NCI-H748 (cell line): ENCODE measurements around the gene SERINC5.
A peak's percentile ranks its signal among the peaks of the same experiment; 100 is the strongest.
"Not testable (repeated sequence)": the region's sequence is repeated elsewhere in the genome, so short reads cannot be mapped to it uniquely, and the experiment has no call there.

Experiments used
- DNase-seq: peaks from one replicate; lab custom pipeline; 2025; ENCODE audit not compliant: unreplicated experiment; lab: John Stamatoyannopoulos, UW

The SERINC5 gene

DNA sequence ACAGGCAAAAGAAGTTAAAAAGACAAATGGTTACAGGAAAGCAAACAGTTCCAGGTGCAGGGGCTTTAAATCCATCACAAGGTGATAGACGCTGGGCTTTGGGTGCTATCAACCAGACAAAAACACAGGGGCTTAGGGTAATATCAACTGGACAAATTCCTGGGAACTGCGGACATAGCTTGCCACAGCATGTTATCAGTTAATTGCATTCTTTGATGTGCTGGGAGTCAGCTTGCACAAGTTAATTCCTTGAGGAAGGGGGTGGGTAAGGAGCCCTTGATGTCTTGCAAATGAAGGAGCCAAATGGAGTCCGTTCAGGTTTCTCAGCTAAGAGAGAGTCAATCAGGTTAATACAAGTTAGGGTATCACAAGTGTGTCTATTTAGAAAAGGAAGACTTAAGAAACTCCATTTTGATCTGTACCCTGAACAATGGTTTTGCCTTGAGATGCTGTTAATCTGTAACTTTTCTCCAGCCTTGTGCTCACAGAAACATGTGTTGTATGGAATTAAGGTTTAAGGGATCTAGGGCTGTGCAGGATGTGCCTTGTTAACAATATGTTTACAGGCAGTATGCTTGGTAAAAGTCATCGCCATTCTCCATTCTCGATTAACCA, 144.4 kb downstream of the SERINC5 start:
- DNase-seq, result not testable (repeated sequence)

DNA sequence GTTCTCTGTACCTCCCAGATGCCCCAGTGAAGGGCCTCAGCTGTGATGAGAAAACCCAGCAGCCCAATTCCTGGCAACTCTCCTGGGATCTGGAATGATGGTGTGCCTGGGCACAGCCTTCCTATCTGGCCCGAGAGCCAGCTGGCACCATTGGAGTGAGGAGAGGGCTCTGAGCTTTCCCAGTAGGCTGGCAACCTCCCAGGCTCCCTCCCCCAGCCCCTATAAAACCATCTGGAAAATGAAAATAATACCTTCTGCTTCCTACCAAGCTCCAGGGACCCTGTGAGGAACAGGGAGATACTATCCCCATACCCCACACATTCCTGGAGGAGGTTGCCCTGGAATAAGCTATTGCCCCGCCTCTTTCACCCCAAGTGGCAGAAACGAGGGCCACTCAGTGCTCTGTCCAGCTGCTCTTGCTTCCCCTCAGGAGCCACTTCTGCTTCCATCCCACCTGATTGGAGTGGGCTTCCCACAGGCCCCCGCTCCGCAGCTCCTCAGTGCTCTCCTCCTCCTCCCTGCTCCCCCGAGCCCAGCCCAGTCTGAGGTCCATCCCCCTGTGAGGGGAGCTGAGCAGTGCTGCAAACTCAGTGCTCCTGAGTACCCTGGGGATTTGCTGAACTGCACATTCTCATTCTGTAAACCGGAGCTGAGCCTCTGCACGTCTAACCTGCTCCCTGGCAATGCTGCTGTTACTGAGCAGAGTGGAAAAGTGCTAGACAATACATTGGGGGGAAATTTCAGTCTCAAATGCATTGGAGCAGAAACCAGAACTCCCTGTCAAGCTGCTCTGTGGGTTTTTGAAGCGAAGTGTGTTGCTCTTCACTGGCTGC, 146.0 kb downstream of the SERINC5 start:
- no peak for DNase-seq

DNA sequence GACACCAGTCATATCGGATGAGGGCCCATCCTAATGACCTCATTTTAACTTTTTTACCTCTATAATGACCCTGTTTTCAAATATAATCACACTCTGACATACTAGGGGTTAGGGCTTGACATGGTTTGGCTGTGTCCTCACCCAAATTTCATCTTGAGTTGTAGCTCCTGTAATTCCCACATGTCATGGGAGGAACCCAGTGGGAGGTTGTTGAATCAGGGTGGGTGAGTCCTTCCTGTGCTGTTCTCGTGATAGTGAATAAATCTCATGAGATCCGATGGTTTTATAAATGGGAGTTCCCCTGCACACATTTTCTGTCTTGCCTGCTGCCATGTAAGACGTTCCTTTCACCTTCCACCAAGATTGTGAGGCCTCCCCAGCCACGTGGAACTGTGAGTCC, 148.9 kb downstream of the SERINC5 start:
- DNase-seq, result no peak

DNA sequence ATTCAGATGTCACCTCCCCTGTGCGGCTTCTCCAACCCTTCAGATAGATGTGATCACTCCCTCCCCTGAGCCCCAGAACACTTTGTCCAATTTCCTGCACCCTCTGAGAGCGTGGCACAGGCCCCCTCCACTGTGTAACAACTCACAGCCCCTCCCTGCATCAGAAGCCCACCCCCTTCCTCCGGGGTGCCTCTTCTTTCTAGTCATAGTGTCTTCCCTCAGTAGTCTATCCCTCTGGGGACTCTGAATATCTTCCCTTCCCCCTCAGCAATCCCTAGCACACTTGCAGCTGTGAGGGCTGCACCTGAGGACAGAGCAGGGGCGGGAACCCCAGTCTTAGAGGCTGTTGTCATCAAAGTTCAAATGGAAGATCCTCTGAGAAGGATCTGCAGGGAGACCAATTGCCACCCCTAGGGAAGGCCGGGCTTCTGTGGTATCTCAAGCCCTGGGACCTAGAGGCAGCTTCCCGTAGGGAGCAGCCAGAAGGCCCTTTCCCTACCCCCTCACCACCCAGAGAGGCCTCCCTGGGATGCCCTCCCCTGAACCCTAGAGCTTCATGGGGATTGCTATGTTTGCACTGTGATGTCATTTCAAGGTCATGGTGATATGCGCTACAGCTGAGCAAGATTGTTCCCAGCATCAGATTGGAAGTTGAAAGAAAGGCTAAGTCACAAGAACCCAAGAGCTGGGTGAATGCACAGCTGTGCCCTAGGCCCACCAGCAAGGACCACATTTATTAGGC, 150.0 kb downstream of the SERINC5 start:
- DNase-seq, result no peak

DNA sequence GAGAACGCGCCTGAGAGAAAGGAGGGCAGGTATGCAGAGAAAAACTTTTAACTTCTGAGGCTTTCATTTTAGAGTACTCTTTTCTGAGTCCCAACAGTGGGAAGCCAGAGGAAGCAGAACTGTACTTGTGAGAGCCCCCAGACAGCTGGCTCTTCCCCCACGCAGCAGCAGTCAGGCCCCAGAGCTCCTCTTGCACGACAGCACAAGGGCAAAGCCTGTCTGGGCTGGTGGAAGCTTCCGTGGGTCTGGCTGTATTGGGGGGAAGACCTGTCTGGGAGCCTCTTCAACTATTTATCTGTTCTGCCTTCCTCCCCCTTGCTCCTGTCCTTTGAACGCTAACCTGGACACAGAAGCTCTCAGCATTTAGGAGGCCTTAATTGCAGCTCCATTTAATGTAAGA, 152.5 kb downstream of the SERINC5 start:
- no peak for DNase-seq

DNA sequence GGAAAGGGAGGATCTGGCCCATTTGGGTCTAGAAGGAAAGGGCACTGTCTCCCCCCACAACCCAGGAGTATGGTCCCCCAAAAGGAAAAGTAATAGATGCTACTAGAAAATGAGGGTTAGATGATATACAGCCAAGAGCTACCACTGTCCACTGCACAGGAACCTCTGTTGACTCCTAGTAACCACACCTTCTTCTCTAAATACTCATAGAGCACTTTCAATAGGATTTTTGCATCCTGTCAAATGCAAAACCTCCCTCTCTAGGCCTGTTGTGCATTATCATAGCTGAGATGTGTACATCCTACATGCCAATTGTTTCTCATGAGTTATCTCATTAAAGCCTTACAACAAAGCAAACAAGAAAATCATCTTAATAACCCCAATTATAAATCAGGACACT, 153.9 kb downstream of the SERINC5 start:
- DNase-seq, result no peak

DNA sequence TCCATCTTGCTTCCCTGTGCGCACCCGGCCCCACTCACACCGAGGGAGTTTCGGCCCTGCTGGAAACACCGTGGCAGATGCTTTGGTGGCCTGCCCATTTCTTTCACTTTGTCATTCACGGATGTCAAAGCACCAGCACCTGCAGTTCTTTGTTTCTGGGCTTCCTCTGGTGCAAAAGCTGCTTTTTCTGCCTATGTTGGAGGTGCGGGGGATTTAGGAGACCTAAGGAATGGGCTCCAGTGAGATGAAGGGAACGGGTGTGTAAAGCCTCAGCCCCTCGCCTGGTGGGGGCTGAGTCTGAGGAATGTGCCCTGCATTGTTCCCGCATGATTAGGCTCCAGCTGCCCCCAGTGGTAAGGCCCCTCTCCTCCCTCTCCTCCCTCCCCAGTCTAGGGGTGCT, 158.4 kb downstream of the SERINC5 start:
- DNase-seq, result no peak

DNA sequence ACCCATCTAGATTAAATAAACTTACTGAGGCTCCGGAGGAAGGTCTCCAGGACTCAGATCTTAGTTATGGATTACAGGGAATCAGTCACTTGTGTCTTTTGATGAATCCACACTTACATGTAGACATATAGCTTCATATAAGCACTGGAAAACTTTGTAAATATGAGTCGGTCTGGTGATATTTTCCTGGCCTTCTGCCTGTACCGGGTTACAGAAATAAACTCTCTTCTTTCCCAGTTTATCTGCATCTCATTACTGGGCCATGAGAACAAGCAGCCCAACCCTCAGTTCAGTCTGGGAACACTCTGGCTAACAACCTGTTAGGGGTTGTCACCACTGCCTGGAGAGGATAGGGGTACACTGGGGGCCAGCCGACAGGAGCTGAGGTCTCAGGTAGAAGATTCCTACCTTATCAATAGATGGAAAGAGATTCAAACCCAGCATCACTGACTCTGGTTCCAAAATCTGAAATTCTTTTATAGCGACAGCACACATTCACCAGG, 161.6 kb downstream of the SERINC5 start:
- no peak for DNase-seq

DNA sequence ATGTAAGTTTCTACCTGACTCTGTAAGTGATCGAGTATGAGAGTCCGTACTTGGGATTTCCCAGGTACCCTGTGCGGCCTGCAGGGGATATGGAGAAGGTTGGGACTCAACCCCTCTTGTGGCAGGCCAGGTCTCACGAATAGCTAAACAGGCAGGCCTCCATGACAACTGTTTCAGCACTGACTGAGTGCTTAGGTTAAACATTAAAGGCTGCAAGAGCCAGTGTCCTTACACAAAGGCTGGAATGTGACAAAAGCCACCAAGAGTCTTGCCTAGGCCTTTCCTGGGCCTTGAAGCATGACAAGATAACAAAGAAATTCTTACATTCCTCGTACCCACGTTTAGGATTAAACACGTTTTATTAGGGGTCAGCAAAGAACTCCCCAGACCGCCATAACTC, 162.1 kb downstream of the SERINC5 start:
- DNase-seq, result peak; percentile 11

DNA sequence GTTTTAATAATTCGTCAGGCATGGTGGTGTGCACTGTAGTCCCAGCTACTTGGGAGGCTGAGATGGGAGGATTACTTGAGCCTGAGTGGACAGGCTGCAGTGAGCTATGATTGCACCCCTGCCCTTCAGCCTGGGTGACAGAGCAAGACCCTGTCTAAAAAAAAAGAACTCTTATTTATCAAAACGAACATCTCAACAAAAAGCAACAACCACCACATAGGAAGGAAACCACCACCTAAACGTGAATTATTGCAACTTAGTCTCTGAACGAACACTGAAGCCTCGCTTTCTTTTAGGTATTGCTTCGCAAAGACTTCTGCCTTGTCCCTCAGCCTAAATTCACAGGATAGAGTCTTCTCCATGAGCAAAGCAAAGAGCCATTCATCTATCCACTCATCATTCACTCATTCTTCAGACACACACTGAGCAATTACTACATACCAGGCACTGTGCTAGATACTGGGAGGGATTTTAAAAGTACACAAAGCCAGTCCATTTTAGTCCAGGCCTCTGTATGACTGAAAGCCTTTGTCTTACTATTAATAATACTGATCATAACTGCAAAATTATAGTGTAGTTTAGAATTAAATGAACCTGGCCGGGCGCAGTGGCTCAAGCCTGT, 163.3 kb downstream of the SERINC5 start:
- no peak for DNase-seq

DNA sequence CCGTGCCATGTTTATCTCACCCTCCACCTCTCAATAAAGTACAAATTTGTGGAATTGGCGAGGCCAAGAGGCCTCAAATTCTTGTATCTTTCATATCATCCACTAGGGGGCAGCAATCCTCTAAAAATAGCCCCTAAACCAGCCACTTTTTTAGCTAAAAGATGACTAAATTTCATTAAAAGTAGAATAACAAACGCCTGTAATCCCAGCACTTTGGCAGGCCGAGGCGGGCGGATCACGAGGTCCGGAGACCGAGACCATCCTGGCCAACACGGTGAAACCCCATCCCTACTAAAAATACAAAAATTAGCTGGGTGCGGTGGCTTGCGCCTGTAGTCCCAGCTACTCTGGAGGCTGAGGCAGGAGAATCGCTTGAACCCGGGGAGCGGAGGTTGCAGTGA, 164.1 kb downstream of the SERINC5 start:
- peak; percentile 63 for DNase-seq

DNA sequence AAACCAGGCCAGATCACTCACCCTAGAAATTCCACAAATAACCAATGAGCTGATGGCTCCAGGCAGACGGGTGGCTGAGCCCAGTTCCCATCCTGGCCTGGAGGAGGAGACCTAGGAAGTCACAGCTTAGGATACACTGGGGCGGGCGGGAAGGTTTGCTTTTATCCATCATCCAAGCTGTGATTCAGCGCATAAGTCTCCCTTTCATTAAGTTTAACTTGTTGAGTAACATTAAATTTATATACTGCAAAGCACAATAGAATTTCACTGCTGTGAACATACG, 165.0 kb downstream of the SERINC5 start:
- DNase-seq, result no peak

DNA sequence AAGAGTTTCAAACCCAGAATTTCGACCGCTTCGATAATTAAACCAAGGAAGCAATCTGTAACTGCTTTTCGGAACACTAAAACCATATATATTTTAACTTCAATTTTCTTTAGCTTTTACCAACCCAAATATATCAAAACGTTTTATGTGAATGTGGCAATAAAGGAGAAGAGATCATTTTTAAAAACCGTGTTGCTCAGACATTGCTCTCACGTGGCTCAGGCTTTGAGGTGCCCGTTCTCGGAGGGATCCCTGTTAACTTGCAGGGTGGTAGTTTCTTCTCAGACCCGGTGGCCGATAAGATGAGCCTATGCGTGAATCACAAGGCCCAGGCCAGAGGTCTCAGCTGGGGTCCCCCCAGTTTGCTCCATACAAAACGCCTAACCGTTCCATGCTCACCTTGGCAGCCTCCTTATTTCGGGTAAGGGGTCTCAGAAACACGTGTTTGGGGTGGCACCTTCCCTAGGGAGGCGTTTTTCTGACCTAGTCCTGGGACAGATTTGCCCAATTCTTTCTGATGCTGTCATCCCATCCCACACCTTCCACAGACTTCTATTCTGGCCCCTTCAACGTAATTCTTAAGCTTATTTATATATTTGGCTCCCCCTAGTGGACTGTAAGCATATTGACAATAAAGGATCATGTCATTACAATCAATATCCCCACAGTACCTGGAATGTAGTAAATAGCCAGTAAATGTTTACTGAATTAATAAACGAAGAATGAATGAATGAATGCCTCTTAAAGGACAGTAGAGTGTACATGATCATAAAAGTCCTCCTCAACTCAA, 172.6 kb downstream of the SERINC5 start:
- DNase-seq, result peak; percentile 75

DNA sequence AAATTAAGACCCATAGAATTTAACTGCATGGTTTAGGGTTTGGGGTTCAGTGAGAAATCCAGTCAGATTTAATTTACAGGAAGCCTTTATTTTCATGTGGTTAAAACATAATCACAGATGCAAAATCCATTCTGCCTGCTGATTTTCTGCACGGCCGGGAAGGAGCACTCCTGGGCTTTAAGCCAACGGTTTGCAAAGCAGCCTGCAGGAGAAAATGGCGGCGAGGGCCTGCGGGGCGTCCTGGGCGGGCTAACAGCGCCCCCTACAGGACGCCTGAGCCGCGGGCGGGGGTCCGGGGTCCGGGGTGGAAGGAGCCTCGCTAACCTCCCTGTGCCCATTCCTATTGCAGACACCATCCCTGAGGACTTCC, 173.1 kb downstream of the SERINC5 start:
- DNase-seq, result peak; percentile 78

DNA sequence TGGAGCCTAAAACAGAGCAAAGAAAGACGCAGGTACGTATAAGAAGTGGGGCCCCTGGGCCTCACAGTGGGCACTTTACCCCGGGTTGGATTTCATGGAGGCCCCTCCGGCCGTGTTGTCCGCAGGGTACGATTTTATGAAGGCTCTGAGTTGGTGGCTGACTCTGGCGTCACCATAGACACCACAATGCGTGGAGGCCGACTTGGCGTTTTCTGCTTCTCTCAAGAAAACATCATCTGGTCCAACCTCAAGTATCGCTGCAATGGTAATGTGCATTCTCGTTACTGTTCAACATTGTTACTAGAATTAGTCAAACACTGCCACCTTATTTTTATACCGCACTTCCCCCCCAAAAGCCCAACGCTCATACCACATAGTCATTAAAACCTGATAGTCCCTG, 173.6 kb downstream of the SERINC5 start:
- DNase-seq, result no peak

DNA sequence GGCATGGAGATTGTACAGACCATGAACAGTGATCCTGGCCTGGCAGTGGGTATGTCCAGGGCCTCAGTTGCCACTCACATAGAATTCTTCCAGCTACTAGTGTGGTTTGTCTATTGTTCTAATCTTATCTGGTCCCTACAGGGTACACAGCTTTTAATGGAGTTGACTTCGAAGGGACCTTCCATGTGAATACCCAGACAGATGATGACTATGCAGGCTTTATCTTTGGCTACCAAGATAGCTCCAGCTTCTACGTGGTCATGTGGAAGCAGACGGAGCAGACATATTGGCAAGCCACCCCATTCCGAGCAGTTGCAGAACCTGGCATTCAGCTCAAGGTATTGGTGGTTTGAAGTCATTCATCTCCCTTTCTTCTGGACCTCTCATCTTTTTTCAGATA, 176.9 kb downstream of the SERINC5 start:
- no peak for DNase-seq

DNA sequence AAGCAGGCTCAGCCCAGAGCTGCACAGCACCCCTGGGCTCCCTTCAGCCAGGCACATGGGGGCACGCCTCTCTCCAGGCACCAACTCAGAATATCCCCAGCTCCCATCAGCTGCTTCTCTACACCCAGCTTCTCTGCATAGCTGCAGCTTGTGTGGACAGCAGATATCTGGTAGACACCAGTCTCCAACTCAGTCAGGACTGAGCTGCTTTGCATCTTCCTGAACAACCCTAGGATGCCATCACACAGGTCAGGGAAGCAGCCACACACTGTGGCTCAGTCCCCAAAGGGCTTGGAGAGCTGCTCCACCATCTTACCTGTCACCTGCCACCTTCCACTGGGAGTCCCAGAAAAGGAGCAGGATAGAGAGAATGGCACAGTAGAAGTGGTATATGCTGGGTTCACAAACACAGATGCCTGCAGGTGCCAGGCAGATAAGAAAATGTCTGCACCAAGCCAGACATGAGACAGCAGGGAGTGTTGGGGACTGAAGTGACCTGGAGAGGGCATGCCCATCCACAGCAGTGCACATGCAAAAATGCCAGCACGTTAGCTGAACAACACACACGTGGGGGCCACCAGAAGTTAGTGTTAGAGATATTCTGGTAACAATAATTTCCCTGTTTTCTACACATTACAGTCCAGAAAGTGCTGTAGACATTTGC, 178.7 kb downstream of the SERINC5 start:
- DNase-seq, result no peak

DNA sequence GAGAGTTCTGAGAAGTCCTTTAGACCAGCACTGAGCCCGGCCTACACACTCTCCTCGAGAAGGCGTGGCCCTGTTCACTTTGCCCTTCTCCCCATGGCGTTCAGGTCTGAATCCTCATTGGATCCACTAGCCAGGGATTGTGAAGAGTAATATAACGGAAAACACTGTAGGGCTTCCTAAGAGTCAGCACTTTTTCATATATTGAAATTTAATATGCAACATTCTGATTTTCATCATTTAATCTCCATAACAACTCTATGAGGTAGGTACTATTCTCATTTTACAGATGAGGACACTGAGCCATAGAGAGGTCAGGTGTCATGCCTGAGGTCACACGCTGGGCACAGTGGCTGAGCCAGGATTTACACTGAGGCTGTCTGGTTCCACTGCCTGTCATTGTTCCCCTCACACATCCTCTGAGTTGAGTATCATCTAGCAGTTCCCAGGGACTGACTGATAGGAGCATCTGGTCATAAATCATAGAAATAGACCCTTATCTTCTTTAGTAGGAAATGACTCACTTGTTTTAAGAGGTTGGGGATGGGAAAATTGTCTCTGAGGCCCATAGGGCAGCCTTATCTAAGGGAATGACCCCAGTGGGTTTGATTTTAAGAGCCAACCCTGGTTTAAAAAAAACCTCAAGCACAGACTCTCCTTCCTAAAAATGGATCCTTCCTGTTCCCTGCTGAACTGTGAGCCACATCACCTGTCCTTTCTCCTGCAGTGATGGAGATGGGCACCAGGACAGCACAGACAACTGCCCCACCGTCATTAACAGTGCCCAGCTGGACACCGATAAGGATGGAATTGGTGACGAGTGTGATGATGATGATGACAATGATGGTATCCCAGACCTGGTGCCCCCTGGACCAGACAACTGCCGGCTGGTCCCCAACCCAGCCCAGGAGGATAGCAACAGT, 179.5 kb downstream of the SERINC5 start:
- DNase-seq, result no peak
